GM19239 (cell line): ENCODE data around the gene GAPDHS.

Experiments used
- DNase-seq: peaks from one replicate; pipeline ENCODE4 v3.0.0; 2011; ENCODE audit warnings: low spot score; ENCODE audit not compliant: insufficient read length
- FAIRE-seq: peaks from 2 replicates; lab custom pipeline; 2011; peaks lifted over from hg19 to GRCh38; lab: Jason Lieb, UNC

Gene GAPDHS

DNA sequence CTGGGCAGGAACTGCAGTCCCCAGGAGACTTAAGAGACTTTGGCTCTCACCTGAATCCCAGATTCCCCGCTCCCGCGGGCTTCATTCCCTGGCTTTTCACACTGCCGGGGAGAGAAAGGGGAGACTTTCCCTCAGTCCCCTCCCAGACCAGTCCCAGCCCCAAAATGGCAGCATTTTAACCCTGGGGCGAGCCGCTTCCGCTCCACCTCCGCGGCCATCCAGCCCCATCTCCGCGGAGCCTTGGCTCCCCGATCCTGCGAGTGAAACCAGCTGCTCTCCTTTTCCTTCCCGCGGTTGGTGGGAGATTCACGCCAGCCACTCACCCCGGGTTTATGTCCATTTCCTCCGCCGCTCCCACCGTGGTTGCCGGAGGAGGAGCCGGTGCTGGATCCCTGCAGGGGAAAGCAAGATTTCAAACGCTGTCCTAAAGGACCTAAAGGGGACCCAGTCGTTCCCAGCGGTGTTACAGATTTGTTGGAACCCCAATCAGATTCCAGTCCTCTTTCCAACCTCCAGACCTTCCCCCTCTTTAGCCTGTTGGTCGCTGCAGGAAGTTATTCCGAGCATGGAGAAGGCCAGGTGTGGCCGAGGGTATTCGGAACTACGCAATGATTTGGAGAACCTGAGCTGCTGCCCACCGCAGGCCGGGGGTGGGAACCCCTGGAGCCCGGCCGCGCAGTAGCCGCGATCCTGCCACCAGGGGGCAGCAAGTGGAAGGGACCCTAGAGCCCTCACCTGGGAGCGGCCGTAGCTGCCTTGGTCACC, 23.2 kb upstream of the GAPDHS start:
- peak; percentile 59 for FAIRE-seq

DNA sequence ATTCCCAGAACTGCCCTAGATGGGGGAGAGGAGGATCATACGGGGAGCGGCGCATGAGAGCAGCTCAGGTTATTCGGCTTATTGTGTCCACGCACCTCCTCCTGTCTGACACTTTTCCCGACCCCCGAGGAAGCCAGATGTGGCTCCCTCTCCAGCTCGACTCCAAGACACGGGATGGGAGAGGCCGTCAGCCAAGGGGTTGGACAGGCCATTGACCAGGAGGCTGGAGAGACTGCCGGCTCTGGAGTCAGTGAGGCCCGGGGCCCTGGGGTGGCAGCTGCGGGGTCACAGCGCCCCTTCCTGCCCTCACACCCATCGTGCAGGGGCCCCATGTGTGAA, 22.7 kb upstream of the GAPDHS start:
- FAIRE-seq (peak; percentile 83), DNase-seq (no peak)

More for the DNA sequence above, 23.2 kb upstream of the GAPDHS start:
- DNase-seq, result peak; percentile 92

DNA sequence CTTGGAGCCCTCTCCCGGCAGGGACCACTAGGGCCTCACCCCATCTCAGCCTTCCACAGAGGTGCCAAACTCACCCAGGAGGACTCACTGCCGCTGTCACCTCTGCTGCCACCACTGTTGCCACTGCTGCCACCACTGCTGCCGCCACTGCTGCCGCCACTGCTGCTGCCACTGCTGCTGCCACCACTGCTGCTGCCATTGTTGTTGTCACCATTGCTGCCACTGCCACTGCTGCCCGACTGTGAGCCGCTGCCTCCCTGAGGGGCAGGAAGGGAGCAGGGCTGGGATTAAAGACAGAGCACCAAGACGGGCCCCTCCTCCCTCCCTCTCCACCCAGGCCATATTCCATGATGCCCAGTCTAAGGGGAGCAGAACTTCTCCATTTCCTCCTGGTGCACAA, 21.9 kb upstream of the GAPDHS start:
- FAIRE-seq, result no peak

DNA sequence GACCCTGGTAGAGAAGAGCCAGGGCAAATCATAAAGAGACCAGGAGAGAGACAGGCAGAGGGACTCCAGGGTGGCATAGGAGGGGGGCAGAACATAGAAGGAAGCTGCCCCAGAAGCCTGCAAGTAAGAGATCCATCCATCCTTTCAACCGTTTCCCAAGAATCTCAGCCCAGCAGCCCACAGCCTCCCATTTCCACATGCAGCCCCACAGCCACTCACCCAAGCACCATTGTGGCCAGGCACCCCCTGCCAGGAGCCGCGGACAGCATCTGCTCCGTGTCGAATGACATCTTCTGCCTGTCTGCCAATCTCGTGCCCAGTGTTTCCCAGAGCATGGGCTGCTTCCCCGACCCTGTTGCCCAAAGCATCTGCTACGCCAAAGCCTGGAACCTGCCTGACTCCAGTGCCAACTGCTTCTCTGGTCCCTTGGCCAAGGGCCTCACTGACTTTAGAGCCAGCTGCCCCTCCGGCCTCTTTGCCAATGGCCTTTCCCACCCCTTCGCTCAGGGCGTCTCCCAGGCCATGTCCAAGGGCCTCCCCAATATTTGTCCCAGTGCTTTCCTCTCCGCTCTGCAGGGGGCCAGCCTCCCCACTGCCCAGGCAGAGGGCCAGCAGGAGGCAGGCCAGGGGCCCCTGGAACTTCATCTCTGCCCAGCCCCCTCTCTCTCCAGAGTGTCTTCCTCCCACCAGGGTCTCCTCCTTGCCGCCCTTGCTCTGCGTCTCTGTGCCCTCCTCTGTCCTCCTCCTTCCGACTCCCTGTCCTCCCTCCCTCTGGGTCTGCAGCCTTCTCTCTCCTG, 20.2 kb upstream of the GAPDHS start:
- DNase-seq, result no peak

More for the DNA sequence above, 21.9 kb upstream of the GAPDHS start:
- no peak for DNase-seq

DNA sequence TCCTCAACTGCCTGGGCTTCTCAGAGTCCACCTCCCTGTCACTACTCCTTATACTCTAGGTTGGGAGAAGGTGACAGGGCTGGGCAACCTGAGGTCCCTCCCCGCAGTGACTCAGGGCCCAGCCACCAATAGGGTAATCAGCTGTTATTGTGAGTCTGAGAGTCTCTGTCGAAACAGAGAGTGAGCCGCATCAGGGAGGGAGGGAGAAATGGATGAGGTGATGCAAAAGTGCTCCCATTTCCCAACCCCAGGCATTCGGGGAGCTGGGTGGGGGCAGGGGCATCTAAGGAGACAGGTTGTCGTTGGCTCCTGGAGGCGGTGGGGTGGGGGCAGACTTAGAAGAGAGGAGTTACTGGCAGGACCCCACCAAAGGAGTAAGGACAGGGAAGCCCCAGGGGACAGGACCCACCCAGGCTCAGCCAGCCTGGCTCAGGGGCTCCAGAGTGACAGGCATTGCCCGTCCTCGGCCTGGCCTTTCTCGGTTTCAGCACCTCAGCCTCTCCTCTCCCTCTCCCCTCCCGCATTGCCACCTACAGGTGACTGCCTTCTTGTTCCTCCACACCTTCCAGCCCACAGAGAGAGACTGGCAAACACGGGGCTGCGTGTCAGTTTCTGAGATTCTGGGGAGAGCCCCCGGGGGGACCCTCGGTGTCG, 19.5 kb upstream of the GAPDHS start, which contains the start of gene DMKN:
DMKN (minus strand) TSS at position 22 of the 654 bp plus-strand sequence. CDS start 174 bp downstream, outside the sequence.
- FAIRE-seq (no peak), DNase-seq (no peak)

More for the DNA sequence above, 20.2 kb upstream of the GAPDHS start:
- FAIRE-seq, result no peak

DNA sequence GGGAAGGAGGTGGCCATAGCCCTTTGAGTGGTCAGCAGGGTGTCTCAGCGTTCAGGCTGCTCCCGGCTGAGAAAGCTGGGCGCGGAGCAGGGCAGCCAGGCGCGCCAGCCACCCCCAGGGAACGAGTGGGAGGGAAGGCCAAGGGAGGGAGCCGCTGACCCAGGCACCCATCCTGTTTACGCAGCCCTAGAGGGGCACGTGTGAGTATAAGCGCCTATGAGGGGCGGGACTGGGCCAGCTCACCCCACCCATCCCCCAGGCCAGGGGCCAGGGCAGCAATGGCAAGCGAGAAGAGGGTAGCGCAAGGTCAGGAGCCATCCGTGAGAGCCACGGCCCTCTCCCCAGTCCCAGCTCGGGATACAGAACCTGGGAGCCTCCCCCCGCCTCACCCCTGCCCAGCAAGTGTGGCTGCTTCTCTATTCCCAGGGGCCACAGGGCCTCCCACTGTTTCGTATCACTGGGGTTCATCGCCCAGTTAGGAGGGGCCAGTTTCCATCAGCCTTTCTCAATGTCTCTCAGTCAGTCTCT, 18.9 kb upstream of the GAPDHS start:
- no peak for DNase-seq
- FAIRE-seq, result no peak

DNA sequence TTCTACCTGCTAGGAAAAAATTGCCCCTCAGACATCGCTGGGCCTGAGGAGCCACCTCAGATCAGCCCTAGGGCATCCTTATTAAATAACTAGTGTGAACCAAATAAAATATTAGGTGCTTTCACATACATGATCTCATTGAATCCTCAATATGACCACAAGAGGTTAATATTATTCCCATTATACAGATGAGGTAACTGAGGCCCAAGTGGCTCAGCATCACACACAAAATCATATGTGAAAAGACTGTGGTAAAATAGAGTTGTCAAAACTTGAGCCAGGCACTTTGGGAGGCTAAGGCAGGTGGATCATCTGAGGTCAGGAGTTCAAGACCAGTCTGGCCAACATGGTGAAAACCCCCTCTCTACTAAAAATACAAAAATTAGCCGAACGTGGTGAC, 16.9 kb upstream of the GAPDHS start:
- no peak for DNase-seq
- FAIRE-seq, result no peak

DNA sequence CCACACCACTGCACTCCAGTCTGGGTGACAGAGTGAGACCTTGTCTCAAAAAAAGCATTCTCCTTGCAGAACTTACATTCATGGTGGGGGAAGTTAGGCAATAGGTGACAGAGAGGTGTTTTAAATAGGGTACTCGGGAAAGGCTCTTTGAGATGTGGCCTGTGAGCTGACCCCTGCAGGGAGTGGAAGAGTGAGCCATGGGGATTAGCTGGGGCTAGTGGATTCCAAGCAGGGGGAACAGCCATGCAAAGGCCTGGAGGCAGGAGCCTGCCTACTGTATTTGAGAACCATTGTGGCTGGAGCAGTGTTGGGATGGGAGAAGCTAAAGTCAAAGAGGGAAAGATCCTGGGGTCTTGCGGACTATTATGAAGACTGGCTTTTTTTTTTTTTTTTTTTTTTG, 15.9 kb upstream of the GAPDHS start:
- no peak for FAIRE-seq
- no peak for DNase-seq

DNA sequence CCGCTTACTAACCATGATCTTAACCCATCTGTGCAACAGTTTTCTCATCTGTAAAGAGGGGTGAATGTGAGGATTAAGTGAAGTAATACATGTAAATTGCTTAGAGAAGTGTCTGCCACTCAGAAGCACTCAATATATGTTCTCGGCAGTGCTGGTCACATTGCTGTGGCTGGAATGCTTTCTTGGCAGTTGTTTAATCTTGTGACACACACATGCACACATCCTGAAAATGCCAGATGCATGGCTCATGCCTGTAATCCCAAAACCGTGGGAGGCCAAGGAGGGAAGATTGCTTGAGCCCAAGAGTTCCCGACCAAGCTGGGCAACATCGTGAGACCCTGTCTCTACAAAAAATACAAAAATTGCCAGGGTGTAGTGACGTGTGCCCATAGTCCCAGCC, 14.9 kb upstream of the GAPDHS start:
- FAIRE-seq (no peak), DNase-seq (no peak)

DNA sequence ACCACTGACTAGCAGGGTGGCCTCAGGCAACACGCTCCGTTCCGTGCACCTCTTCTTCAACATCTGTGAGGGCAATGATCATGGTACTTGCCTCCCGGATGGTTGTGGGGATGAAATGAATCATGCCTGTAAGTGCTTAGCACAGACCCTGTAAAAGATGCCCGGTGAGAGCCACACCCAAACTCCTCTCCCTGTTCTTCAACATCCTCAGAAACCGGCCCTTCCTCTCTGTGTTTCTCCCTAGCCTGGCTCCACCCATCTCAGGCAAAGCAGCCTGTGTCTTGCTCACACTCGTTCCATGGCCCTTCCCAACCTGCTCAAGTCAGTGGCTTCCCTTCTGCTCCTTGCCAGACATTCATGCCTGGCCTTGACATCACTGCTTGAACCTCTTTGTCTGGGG, 14.0 kb upstream of the GAPDHS start:
- no peak for FAIRE-seq
- no peak for DNase-seq

DNA sequence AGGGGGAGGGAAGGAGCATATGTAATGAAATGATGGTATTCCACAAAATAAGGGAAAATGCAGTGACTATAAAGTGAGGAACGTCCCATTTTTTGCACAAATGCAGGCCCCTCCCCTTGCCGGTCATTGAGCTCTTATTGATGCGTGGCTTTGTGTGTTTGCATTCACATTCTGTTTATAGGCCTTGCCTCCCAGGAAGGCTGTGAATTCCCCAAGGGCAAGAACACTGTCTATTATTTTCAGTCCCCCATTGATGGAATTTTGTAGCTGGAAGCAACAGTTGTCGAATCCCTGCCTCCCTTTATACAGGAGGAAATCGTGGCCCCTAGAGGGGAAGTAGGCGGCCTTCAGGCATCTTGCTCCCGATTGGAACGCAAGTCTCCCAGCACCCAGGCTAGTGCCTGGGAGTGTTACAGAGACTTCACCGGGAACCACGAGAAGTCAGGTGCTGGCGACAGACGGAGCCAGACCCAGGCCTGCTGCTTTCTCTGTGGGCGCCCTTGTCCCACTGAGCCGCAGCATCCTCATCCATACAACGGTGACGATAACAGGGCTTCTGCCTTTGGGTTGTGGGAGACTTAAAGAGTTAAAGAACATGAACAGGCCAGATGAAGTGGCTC, 12.0 kb upstream of the GAPDHS start:
- FAIRE-seq, result no peak
- DNase-seq, result no peak

DNA sequence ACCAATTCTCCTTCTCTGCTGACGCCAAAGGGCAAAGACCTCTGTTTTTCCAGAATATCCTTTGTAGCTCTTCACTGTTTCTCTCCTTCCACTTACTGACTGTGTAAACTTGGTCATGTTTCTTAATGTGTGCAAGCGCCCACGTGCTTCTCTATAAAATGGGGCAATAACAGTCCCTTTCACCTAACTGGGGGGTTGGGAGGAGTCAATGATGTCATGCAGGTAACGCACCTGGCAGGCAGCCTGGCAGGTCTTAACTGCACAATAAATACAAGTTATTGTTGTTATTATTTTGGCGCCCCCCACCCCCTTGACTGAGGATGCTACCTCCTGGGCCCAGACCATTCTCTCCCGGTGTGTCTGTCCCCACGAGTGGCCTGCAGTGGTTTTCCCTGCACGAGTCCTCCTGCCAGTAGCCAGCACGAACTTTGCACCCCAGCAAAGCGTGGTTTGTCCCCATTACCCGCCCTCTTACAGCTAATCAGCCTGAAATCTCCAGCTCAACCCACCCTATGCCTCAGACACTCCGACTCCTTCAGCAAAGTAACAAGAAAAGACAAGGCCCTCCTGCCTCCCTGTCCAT, 10.4 kb upstream of the GAPDHS start:
- no peak for DNase-seq
- no peak for FAIRE-seq

DNA sequence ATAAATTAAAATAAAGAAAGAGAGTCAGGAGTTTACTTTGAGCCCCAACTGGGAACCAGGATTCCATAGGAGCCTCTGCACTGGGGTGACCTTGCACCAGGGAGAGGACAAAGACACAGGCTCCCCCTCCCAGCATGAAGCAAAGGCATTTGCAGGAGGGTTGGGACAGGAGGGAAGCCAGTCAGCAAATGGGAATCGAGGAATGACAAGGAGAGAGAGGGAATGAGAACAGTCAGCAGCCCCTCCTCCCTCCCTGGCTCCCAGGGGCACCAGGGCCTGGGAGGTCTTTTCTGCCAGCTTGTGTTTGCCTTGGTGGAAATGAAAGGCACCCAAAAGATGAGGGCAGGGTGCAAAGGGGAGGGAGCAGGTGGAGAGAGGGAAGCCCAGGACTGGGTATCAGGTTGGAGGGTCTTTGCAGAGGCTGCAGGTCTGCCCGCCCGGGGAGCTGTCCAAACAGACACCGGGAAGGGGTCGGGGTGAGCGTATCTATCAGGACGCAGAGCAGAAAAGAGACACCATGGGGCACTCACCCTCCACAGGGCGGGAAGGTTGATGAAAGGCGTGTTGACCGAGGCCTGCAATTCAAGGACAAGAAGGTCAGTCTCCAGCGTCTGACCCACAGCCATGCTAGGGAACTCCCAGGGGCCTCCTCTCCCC, 8.9 kb upstream of the GAPDHS start:
- FAIRE-seq (no peak), DNase-seq (no peak)

DNA sequence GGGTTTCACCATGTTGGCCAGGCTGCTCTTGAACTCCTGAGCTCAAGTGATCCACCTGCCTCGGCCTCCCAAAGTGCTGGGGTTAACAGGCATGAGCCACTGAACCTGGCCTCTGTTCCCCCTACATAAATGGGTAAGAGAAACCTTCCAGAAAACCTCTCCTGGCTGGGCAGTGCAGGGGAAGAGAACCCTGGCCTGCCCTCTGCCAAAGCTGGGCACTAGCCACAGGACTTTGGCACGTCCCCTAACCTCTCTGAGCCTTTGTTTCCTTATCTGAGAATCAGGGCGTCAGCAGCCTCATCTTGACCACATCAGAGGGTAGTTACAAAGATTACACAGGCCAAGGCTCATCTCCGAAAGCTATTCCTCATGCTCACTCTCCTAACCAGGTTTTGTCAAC, 7.4 kb upstream of the GAPDHS start:
- DNase-seq (no peak), FAIRE-seq (no peak)

DNA sequence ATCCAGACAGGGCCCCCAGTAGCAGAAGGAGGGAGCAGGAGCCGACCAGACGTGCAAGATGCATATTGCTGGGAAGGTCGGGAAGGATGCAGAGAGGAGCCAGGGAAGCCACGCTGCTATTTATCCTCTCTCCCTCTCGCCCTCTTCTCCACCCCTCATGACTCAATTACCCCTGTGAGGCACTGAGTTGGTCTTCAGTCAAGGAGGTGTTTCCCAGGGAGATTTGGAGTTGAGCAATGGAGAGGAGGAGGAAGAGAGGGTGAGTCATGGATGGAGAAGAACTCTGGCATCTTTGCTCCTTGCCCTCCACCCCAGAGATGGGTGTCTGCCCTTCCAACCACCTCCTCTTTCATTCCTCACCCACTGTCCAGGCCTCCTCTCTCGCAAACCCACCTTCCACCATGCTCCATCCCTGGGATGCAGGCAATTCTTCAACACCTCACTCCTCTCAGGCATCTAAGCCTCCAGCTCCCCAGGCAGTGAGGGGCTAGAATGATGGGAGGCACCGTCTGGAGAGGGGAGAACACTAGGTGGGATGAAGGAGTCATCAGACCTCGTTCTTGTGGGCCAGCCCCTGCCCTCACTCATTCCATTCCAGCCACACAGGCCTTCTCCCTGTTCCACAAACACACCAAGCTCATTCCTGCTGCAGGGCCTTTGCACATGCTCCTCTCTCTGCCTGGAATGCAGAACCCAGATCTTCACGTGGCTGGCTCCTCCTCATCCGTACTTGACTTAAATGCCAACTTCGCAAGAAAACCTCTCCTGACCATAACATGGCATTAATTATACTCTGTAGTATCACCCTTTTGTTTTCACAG, 4.8 kb upstream of the GAPDHS start, which contains the start of gene SBSN:
SBSN (minus strand) TSS at position 94 of the 821 bp plus-strand sequence; CDS start at position 64, 30 bp downstream.
- FAIRE-seq, result no peak
- no peak for DNase-seq

DNA sequence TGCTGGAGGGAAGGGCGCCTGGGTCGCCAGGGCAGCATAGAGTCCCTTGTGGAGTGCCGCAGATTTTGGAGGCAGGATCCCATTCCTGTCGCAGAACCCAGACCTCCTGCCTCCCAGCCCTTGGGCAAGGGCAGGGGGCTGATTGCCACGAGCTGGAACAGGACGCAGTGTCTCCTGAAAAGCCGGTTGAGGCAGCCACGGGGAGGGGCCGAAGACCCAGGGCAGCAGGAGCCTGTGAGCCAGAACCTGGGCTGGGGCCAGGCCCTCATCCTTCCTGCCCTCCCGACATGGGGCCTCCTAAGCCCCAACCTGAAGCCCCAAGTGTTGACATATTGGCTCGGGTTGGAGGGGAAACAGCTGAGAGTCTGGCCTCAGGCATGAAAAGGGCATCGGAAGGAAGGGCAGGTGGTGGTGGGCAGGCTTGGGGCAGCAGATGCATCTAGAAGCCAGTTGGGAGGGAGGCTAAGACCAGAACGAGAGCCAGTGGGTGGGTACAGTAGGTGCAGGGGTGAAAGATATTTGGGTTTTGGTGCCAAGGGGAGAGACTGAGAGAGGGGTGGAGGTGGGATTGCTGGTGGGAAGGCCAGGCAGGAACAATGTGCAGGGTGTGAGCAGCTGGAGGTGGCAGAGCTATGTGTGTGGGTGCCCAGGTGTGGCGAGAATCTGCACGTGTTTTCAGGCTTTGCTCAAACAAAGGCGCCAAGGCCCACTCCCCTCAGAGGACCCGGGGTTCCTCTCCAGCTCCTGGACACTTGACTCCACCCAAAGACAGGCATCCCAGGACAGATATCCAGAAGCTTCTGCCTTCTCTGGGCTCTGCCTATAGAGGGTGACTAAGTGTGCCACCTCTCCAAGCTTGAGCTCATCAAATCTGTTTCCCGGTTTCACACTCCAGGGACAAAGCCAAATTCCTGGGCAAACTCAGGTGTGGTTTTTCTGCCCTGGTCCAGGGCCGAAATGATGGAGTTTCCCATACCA, 3.7 kb upstream of the GAPDHS start:
- FAIRE-seq (no peak), DNase-seq (no peak)

DNA sequence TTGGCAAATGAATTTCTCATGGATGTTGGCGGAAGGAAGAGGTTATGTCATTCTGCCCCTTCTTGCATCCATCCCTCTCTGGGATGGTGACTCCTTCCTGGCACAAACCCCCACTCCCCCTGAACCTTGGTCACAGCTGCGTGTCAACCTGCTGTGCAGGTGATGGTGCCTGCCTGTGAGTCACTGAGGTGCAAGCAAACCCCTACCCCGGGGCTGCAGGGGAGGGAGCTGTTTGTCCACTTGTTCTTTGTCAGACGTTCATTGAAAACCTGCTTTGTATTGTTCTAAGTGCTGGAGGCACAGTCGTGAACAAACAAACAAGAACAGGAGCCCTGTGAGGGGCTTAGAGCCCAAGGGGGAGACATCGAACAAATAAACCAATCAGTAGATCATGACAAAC, 2.0 kb upstream of the GAPDHS start:
- DNase-seq (no peak), FAIRE-seq (no peak)
